Measurements from ENCODE around the gene PHLDA3. TPM values are rescaled to one million over a fixed set of nuclear protein-coding genes. Genes with fewer than 3 reads are reported as not detected.
A peak's percentile ranks its signal among the peaks of the same experiment; 100 is the strongest.

The PHLDA3 gene
- total and polyA plus RNA-seq, 2 of the 4 experiments (the other 2 are of a cell fraction): 41.6 to 102 TPM

- TF ChIP-seq ELK1 (IDR thresholded peaks at IDR 0.05; ENCODE audit: borderline replicate concordance, low read depth, low read length): no peak
Measured at GRCh38 chr1:201460814-201461644, 8.0 kb downstream of the PHLDA3 start (continued).

GRCh38 chr1:201459775-201460174 lies 9.2 kb downstream of the PHLDA3 start:
- Histone ChIP-seq H4K20me1 (ENCODE audit: insufficient read depth, low read length) (peaks cover 22% of the 10 kb centered on the region; the same call in 1 of the 2 replicates), H3K56ac (ENCODE audit: extremely low read depth, insufficient read depth, low read length) (no peak overlapping the region), H3K79me1 (ENCODE audit: low read depth in 1 of 2, low read length in 2 of 2) (peaks cover 13 to 45% of the 10 kb centered on the region in 2 experiments; a peak in 2 of 4 replicates), H2BK15ac (ENCODE audit: low read depth, low read length) (peak overlapping the region; percentile 71; the same call in 2 of the 3 replicates), H2AK5ac (ENCODE audit: low read depth, low read length) (peak overlapping the region; percentile 76), H3K4me3 (ENCODE audit: insufficient read depth, low read depth, low read length) (no peak overlapping the region), H3K4me1 (ENCODE audit: control insufficient read depth, insufficient read depth, low read length) (peaks cover 39% of the 10 kb centered on the region), H3K27me3 (ENCODE audit: control insufficient read depth, insufficient read depth, low read length) (no peaks in the 10 kb centered on the region), H4K5ac (ENCODE audit: low read depth, low read length) (peak overlapping the region; percentile 11; the same call in 1 of the 2 replicates), H3K23ac (ENCODE audit: low read depth, low read length) (peak overlapping the region; percentile 29; the same call in 1 of the 2 replicates), H4K8ac (ENCODE audit: low read depth in 2 of 2, low read length in 2 of 2) (0 out of 4 replicates have a peak overlapping the region, but pooled peaks of 1 of the 2 experiments have one; percentile 33), H3K9me1 (ENCODE audit: insufficient read depth, low read length) (peaks cover 27% of the 10 kb centered on the region), H2AFZ (replicated peaks; ENCODE audit: low read length, poor library complexity) (no peak overlapping the region), H4K91ac (ENCODE audit: insufficient read depth, low read depth, low read length) (peak overlapping the region; percentile 61; the same call in 1 of the 2 replicates), H3K9ac (ENCODE audit: low read depth, low read length) (no peak overlapping the region), H2AK9ac (replicated peaks; ENCODE audit: low read depth, low read length, poor library complexity) (no peak overlapping the region), H3K27ac (ENCODE audit: insufficient read depth, low read length) (no peak overlapping the region), H3K9me3 (ENCODE audit: control insufficient read depth, insufficient read depth, low read length) (no peaks in the 10 kb centered on the region), H2BK5ac (ENCODE audit: low read depth, low read length, poor library complexity, severe bottlenecking) (peak overlapping the region; percentile 68), H3K36me3 (ENCODE audit: control insufficient read depth, insufficient read depth, low read length) (peaks cover 6% of the 10 kb centered on the region), H3K4ac (ENCODE audit: low read depth, low read length) (peak overlapping the region; percentile 54), H3K14ac (replicated peaks; ENCODE audit: low read depth, low read length) (peak overlapping the region; percentile 33), H2BK20ac (ENCODE audit: low read depth, low read length) (peak overlapping the region; percentile 21; the same call in 1 of the 2 replicates), H3K4me2 (ENCODE audit: low read depth, low read length) (no peak overlapping the region), H2BK120ac (ENCODE audit: low read depth, low read length) (peak overlapping the region; percentile 70), H3K18ac (ENCODE audit: low read depth, low read length) (peak overlapping the region; percentile 10; the same call in 1 of the 2 replicates)
- no peak for ATAC-seq (ENCODE audit: low read depth)
- no peak for TF ChIP-seq RAD21 (IDR thresholded peaks at IDR 0.05; ENCODE audit: low read length)
- TF ChIP-seq MAZ (IDR thresholded peaks at IDR 0.05; ENCODE audit: borderline replicate concordance, low read depth, low read length): no peak
- no peak for TF ChIP-seq POLR2A (IDR thresholded peaks at IDR 0.05; ENCODE audit: low read depth, low read length)
- TF ChIP-seq RCOR1 (IDR thresholded peaks at IDR 0.05; ENCODE audit: insufficient replicate concordance, low read length): no peak
- no peak for TF ChIP-seq BHLHE40 (IDR thresholded peaks at IDR 0.05; ENCODE audit: low read depth, low read length)
- no peak for TF ChIP-seq CHD1 (IDR thresholded peaks at IDR 0.05; ENCODE audit: low read depth, low read length)
- ChIA-PET CTCF (no interaction called here), POLR2A (ENCODE audit: unreplicated experiment) (no interaction called here)
- DNase-seq: no peak
- dilution Hi-C loops (cut with HindIII; ENCODE audit: low sequenced_read_pairs, unreplicated experiment) (no loop called here), intact Hi-C loops (cut with micrococcal nuclease) (no loop called here), in situ Hi-C loops (cut with MboI; ENCODE audit: low sequenced_read_pairs) (no loop called here)
- WGBS, 2 experiments (ENCODE audit: extremely low coverage in 2 of 2, insufficient read length in 1 of 2): 100% methylated on average over 3 of the region's 5 CpGs; no CpG with 5 or more reads in 1 of the 2 experiments
- BruUV-seq (replicated peaks): no TSS peak
